ENCODE data around the gene PRKCH.
"Not testable (repeated sequence)": the region's sequence is repeated elsewhere in the genome, so short reads cannot be mapped to it uniquely, and the experiment has no call there.

Gene PRKCH

GRCh38 chr14:61525293-61526011 lies 204.1 kb downstream of the PRKCH start:
- Histone ChIP-seq H3K27me3 (replicated peaks; ENCODE audit: control insufficient read depth, insufficient read depth, low read length, poor library complexity, severe bottlenecking) (no peaks in the 10 kb centered on the region), H3K27ac (ENCODE audit: insufficient read depth, low read length, poor library complexity, severe bottlenecking) (peak overlapping the region; percentile 38), H3K4me1 (ENCODE audit: control insufficient read depth, insufficient read depth, low read length, poor library complexity, severe bottlenecking) (peaks cover 31% of the 10 kb centered on the region), H3K9me3 (ENCODE audit: control insufficient read depth, low read length) (no peaks in the 10 kb centered on the region), H3K4me3 (ENCODE audit: insufficient read depth, low read depth, low read length, poor library complexity, severe bottlenecking) (no peak overlapping the region), H3K36me3 (ENCODE audit: control insufficient read depth, insufficient read depth, low read length) (peaks cover 39% of the 10 kb centered on the region)
- peak; percentile 43 to 62 (median 53) for DNase-seq

- H3K36me3 ChIP-seq (ENCODE audit: control insufficient read depth, insufficient read depth, low read length): peaks cover 45% of the 10 kb centered on the region
- DNase-seq: no peak
- H3K27me3 ChIP-seq (replicated peaks; ENCODE audit: control insufficient read depth, insufficient read depth, low read length, poor library complexity, severe bottlenecking): no peaks in the 10 kb centered on the region
- no peak overlapping the region for H3K4me3 ChIP-seq (ENCODE audit: insufficient read depth, low read depth, low read length, poor library complexity, severe bottlenecking)
- peaks cover 31% of the 10 kb centered on the region for H3K4me1 ChIP-seq (ENCODE audit: control insufficient read depth, insufficient read depth, low read length, poor library complexity, severe bottlenecking)
- no peak overlapping the region for H3K27ac ChIP-seq (ENCODE audit: insufficient read depth, low read length, poor library complexity, severe bottlenecking)
- no peaks in the 10 kb centered on the region for H3K9me3 ChIP-seq (ENCODE audit: control insufficient read depth, low read length)
Measured at GRCh38 chr14:61526405-61527312, 205.3 kb downstream of the PRKCH start.

- DNase-seq: no peak
- no peaks in the 10 kb centered on the region for H3K27me3 ChIP-seq (replicated peaks; ENCODE audit: control insufficient read depth, insufficient read depth, low read length, poor library complexity, severe bottlenecking)
- H3K9me3 ChIP-seq (ENCODE audit: control insufficient read depth, low read length): no peaks in the 10 kb centered on the region
- H3K36me3 ChIP-seq (ENCODE audit: control insufficient read depth, insufficient read depth, low read length): peaks cover 54% of the 10 kb centered on the region
- peaks cover 26% of the 10 kb centered on the region for H3K4me1 ChIP-seq (ENCODE audit: control insufficient read depth, insufficient read depth, low read length, poor library complexity, severe bottlenecking)
- no peak overlapping the region for H3K27ac ChIP-seq (ENCODE audit: insufficient read depth, low read length, poor library complexity, severe bottlenecking)
- no peak overlapping the region for H3K4me3 ChIP-seq (ENCODE audit: insufficient read depth, low read depth, low read length, poor library complexity, severe bottlenecking)
Measured at GRCh38 chr14:61527325-61528100, 206.1 kb downstream of the PRKCH start.

DNA sequence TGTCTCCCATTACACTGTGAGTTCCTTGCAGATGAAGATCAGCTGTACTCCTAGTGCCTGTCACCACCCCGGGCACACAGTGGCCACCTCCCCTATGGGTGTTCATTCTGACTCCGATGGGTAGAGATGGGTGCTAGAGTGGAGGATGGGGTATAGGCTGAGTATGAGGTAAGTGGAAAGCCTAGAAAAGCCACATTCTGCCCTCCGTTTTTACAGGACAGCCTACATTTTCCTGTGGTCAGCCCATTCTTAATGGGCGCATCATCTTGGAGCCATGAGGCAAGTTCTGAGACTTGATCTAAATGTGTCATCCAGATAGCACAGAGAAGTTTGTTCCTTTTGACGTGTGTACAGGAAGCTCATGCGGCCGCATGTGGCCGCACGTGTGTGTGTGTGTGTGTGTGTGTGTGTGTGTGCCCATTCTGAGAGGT lies 207.2 kb downstream of the PRKCH start:
- H3K4me1 ChIP-seq (ENCODE audit: control insufficient read depth, insufficient read depth, low read length, poor library complexity, severe bottlenecking): peaks cover 16% of the 10 kb centered on the region
- H3K36me3 ChIP-seq (ENCODE audit: control insufficient read depth, insufficient read depth, low read length): peaks cover 63% of the 10 kb centered on the region
- H3K9me3 ChIP-seq (ENCODE audit: control insufficient read depth, low read length): no peaks in the 10 kb centered on the region
- H3K27ac ChIP-seq (ENCODE audit: insufficient read depth, low read length, poor library complexity, severe bottlenecking): no peak overlapping the region
- H3K4me3 ChIP-seq (ENCODE audit: insufficient read depth, low read depth, low read length, poor library complexity, severe bottlenecking): no peak overlapping the region
- no peaks in the 10 kb centered on the region for H3K27me3 ChIP-seq (replicated peaks; ENCODE audit: control insufficient read depth, insufficient read depth, low read length, poor library complexity, severe bottlenecking)
- no peak for DNase-seq

DNA sequence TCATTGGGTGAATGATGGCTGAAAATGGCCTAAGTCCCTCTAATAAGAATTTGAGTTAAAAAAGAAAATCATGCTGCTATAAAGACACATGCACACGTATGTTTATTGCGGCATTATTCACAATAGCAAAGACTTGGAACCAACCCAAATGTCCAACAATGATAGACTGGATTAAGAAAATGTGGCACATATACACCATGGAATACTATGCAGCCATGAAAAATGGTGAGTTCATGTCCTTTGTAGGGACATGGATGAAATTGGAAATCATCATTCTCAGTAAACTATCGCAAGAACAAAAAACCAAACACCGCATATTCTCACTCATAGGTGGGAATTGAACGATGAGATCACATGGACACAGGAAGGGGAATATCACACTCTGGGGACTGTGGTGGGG lies 208.0 kb downstream of the PRKCH start:
- not testable (repeated sequence) for H3K4me3 ChIP-seq (ENCODE audit: insufficient read depth, low read depth, low read length, poor library complexity, severe bottlenecking); H3K27ac ChIP-seq (ENCODE audit: insufficient read depth, low read length, poor library complexity, severe bottlenecking); H3K27me3 ChIP-seq (replicated peaks; ENCODE audit: control insufficient read depth, insufficient read depth, low read length, poor library complexity, severe bottlenecking); DNase-seq; H3K9me3 ChIP-seq (ENCODE audit: control insufficient read depth, low read length)
- Histone ChIP-seq H3K4me1 (ENCODE audit: control insufficient read depth, insufficient read depth, low read length, poor library complexity, severe bottlenecking) (peaks cover 10% of the 10 kb centered on the region), H3K36me3 (ENCODE audit: control insufficient read depth, insufficient read depth, low read length) (peaks cover 70% of the 10 kb centered on the region)

DNA sequence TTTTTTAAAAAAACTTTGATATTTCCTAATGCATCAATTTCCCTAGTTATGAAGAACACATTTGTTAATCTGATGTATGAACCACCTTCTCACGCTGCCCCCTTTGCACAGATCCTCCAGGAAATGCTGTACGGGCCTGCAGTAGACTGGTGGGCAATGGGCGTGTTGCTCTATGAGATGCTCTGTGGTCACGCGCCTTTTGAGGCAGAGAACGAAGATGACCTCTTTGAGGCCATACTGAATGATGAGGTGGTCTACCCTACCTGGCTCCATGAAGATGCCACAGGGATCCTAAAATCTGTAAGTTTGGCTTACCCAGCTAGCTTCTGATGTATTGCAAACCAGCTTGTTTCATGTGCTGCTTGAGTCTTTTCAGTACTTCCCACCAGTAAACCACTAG lies 208.9 kb downstream of the PRKCH start:
- peaks cover under 1% of the 10 kb centered on the region for H3K4me1 ChIP-seq (ENCODE audit: control insufficient read depth, insufficient read depth, low read length, poor library complexity, severe bottlenecking)

DNA sequence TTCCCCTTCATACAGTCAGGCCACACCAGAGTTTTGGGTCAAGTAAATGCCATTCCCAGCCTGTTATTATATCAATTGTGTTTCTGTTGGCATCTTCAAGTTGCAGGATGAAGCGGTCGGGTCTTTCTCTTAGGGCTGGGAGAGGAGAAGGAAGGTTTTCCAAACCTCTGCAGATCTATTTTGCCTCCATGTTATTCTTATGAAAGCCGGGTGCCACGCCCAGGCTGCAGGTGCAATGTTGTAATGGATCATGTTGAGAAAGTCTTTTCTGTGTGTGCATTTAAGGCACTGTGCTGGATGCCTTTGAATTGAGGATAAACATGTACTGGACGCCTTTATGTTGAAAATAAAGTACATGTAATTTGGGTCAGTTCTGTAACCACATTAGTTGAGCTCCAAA lies 209.5 kb downstream of the PRKCH start:
- Histone ChIP-seq H3K36me3 (ENCODE audit: control insufficient read depth, insufficient read depth, low read length) (peaks cover 83% of the 10 kb centered on the region), H3K27ac (ENCODE audit: insufficient read depth, low read length, poor library complexity, severe bottlenecking) (no peak overlapping the region), H3K27me3 (replicated peaks; ENCODE audit: control insufficient read depth, insufficient read depth, low read length, poor library complexity, severe bottlenecking) (no peaks in the 10 kb centered on the region), H3K4me3 (ENCODE audit: insufficient read depth, low read depth, low read length, poor library complexity, severe bottlenecking) (no peak overlapping the region), H3K9me3 (ENCODE audit: control insufficient read depth, low read length) (no peaks in the 10 kb centered on the region), H3K4me1 (ENCODE audit: control insufficient read depth, insufficient read depth, low read length, poor library complexity, severe bottlenecking) (no peaks in the 10 kb centered on the region)
- DNase-seq: no peak

More for the DNA sequence above, 208.9 kb downstream of the PRKCH start:
- Histone ChIP-seq H3K27me3 (replicated peaks; ENCODE audit: control insufficient read depth, insufficient read depth, low read length, poor library complexity, severe bottlenecking) (no peaks in the 10 kb centered on the region), H3K27ac (ENCODE audit: insufficient read depth, low read length, poor library complexity, severe bottlenecking) (no peak overlapping the region), H3K9me3 (ENCODE audit: control insufficient read depth, low read length) (no peaks in the 10 kb centered on the region), H3K36me3 (ENCODE audit: control insufficient read depth, insufficient read depth, low read length) (peaks cover 78% of the 10 kb centered on the region), H3K4me3 (ENCODE audit: insufficient read depth, low read depth, low read length, poor library complexity, severe bottlenecking) (no peak overlapping the region)
- DNase-seq: no peak

- Histone ChIP-seq H3K9me3 (ENCODE audit: control insufficient read depth, low read length) (no peaks in the 10 kb centered on the region), H3K4me1 (ENCODE audit: control insufficient read depth, insufficient read depth, low read length, poor library complexity, severe bottlenecking) (no peaks in the 10 kb centered on the region), H3K27ac (ENCODE audit: insufficient read depth, low read length, poor library complexity, severe bottlenecking) (no peak overlapping the region), H3K4me3 (ENCODE audit: insufficient read depth, low read depth, low read length, poor library complexity, severe bottlenecking) (no peak overlapping the region), H3K27me3 (replicated peaks; ENCODE audit: control insufficient read depth, insufficient read depth, low read length, poor library complexity, severe bottlenecking) (no peaks in the 10 kb centered on the region), H3K36me3 (ENCODE audit: control insufficient read depth, insufficient read depth, low read length) (peaks cover 83% of the 10 kb centered on the region)
- DNase-seq: no peak
Measured at GRCh38 chr14:61531465-61532122, 210.2 kb downstream of the PRKCH start.

GRCh38 chr14:61532123-61532505 lies 210.7 kb downstream of the PRKCH start:
- H3K4me1 ChIP-seq (ENCODE audit: control insufficient read depth, insufficient read depth, low read length, poor library complexity, severe bottlenecking): no peaks in the 10 kb centered on the region
- H3K27ac ChIP-seq (ENCODE audit: insufficient read depth, low read length, poor library complexity, severe bottlenecking): no peak overlapping the region
- H3K27me3 ChIP-seq (replicated peaks; ENCODE audit: control insufficient read depth, insufficient read depth, low read length, poor library complexity, severe bottlenecking): no peaks in the 10 kb centered on the region
- H3K4me3 ChIP-seq (ENCODE audit: insufficient read depth, low read depth, low read length, poor library complexity, severe bottlenecking): no peak overlapping the region
- H3K9me3 ChIP-seq (ENCODE audit: control insufficient read depth, low read length): no peaks in the 10 kb centered on the region
- H3K36me3 ChIP-seq (ENCODE audit: control insufficient read depth, insufficient read depth, low read length): peaks cover 83% of the 10 kb centered on the region
- no peak for DNase-seq
